ENCODE results near the gene IRAG1.

Gene IRAG1

DNA sequence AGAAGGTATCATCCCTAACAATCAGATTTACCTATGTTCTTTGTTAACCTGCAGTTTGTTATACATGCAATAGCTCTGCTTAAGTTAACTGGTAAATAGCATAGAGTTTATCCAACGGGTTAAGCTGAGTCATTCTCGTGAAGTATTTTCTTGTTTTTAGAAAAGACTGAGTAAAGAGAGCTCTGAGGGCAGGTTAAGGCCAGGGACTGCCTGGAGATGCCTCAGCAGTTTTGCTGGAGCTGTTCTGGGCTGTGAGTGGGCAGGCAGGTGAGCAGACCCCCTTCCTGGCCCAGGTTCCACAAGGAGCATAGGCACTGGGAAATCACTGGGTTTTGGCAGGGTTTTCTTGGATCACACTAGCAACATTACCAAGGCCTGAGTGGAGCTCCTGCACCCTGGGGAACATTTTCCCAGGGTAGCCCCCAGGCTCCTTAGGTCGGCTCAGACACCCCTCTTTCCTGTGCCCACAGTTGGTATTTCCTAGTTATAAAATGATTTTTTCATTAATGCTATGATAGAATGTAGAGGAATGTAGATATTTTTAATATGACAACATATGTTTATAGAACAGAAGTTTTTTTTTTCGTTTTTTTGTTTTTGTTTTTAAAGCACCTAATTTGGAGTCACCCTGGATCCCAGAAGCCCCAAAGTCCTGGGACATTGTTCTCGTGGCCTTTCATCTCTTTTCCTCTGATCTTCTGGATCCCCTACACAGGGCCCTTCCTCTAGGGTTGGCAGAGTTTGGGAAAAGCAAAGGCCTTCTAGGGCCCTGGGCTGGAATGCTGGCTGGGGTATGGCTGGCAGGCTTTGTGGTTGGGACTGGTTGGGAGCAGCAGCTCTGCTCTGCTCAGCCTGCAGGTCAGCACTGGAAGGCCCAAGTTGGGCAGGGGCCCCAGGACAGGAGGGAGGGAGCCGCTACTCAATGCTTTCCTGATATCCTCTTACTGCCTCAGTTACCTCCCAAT is 26.7 kb downstream of the IRAG1 start:
- no peak for DNase-seq

DNA sequence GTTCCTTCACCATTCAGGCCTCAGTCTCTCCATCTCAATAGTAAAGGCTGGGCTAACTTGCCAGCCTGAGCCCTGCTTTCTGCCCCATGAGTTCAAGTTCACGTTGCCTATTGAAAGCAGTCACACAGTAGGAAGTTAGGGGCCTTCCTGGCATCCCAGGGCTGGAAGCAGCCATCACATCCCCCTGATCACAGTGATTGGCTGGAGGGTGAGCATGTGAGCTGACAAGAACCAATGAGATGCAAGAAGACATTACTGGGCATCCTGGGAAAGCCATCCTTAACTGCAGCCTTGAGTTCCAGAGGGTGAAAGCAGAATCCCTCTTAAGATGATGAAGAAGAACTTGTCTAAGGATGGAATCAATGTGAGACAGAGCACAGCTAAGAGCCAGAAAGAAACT is 29.1 kb downstream of the IRAG1 start:
- no peak for DNase-seq

DNA sequence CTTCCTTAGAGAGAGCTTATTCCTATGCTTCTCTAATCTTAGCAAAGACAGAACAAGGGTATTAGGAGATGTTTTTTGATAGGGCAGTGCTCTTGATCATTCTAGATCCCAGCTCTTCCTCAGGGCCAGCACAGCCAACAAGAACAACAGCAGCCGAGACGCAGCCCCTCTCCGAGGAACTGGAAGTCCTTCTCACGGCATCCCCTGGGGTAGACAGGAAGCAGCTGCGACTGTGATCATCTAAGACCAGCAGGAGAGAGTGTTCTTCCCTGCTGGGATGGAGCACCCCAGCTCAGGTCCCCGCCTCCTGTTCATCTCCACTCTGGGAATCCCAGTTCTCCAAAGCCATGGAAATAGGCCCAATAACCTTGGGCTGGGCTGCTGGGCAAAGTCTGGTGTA is 29.6 kb downstream of the IRAG1 start:
- DNase-seq: no peak

DNA sequence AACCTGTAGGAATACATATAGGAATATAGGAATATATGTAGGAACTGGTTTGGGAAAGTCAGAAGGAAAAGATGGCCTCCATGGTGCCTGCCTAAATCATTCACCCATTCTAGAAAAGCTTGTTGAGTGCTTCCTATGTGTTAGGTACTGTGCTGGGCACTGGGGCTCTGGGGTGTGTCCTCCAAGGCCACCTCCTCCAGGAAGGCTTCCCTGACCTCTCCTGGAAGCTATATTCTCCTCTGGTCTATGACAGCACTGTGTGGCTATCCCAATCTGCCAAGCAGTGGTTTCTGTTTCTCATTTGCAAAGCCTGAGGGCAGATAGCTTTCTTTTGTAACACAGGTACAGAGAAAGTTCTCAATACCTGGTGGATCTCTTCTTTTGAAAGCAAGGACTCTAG is 30.2 kb downstream of the IRAG1 start:
- no peak for DNase-seq

DNA sequence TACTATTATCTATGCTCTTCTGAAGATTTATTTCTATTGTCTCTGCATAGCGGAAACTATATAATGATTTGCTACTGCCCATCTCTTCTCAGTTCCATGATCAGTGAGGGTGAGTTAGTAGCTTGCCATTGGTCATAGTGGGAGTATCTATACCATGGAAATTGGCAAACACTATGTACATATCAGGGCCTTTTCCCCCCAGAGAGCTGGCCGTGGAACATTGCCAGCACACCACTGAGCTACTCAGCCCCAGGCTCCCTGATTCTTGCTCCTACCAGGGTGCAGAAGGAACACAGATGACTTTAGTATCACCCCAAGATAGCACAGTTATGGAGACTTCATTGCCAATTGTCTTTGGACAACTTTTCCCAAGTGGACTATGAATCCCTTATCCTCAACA is 33.2 kb downstream of the IRAG1 start:
- DNase-seq: no peak

DNA sequence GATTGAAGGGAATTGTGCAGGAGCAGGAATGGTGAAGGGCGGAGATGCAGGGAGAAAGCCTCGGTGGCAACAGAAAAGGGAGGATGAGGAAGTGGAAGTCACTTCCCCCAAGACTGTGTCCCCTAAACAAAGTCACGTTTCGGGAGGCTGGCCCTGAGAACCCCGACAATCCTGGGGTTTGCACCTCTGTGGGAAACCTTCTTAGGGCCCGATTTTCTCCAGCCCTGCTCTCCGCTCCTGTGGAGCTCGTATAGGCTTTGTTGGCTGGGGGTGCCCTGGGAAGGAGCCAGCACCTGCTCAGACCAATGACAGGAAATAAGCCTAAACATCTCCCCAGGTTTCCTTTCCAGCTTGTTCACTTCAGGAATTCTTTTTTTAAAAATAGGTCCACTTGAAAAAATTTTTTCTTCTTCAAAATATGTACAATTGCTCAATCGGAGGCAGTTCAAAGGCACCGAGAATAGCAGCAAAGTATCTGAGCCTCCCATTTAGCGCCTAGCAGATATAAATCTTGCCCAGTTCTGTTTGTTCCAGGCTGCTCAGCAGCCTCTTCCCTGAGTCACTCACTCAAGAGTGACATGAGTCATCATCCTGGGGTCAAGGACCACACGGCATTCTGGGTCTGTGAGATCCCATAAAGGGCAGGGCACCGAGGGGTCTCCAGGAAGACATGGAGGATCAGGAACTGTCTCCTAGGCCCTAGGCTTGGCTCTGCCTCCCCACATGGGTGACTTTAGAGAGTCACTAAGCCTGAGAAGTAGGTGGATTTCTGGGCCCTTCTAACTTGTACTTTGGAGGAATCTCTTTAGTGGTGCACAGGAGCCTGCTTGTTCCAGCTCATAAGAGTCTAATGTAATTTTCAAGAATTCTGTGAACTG is 34.0 kb downstream of the IRAG1 start:
- no peak for DNase-seq

DNA sequence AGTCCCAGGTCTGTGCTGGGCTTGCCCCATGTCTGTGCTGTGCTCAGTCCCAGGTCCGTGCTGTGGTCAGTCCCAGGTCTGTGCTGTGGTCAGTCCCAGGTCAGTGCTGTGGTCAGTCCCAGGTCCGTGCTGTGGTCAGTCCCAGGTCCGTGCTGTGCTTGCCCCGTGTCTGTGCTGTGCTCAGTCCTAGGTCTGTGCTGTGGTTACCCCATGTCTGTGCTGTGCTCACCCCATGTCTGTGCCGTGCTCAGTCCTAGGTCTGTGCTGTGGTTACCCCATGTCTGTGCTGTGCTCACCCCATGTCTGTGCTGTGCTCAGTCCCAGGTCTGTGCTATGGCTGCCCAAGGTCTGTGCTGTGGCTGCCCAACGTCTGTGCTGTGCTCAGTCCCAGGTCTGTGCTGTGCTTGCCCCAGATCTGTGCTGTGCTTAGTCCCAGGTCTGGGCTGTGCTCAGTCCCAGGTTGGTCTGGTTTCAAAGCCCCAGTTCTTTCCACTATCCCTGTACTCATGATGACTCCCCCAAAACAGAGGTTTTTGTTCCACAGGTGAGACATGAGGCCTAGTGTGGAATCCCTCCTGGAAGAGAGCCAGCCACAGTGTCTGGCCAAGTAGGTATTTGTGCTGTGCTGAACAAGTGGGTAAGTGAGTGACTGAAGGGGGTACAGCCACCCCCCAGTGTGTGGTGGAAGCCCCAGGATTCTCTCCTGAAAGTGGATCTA is 34.8 kb downstream of the IRAG1 start:
- no peak for DNase-seq

DNA sequence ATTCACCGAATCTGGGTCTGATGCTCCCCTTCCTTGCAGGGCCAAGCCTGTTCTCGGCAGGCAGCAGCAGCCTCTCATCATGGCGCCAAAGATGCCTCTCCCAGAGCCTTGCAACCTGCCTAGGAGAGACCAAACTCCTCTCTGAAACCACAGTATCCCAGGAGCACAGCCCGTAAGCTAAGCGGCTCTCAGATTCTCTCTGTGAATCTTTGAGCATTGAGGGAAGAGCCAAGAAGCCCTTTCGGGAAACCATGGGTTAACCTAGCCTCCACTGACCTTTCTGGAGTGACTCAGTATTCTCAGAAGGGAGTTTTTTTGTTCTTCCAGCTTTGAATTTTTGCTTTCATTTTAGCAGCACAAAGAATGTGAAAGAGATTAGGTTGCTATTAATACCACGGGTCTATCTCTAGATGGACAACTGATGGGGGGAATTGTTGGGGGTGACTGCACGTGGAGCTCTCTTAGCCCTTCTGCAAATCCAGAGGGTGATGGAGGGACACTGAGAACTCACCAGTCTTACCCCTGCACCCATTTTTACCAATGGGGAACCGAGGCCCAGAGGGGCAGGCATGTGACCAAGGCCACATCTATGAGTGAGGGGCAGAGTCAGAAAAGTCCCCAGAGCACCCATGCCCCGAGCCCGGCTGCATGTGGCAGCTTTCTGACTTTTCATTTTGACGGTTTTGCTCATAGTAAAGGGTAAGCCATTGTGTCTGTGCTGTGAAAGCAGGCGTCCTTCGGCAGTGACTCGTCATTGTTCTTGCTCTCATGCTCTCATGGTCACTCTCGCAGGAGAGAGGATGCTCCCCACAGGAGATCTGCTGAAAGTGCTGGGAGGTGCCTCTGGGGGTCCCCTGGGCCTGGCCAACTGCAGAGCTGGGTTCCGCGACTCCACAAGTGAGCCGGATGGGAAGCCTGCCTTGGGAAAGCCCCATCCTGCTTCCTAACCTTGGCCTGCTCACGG is 36.0 kb downstream of the IRAG1 start:
- no peak for DNase-seq

DNA sequence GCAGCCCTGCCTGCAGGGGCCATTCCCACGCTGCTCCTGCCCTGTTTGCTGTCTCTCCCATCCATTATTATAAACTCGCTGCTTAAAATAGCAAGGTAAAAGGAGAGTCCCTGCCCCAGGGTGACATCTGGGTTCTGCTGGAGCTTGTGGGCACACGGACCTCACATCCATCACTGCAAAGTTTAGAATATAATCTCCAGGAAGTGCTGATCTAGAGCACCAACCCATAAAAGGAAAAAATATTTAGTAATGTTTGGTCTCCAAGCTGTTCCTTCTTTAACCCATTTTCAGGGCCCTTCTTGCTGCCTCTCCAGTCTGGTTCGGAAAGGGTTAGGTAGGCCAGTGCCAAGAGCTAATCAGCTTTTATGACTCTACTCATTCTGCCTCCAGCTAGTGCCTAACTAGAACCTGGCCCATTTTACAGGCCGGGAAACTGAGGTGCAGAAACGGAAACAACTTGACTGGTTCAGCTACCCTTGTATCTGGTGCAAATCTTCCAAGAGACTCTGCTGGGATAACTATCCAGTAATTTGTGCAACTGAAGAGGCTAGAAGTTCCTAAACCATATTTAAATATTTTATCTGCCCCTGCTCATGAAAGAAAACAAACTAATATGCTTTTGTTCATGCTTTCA is 37.5 kb downstream of the IRAG1 start:
- DNase-seq: no peak

DNA sequence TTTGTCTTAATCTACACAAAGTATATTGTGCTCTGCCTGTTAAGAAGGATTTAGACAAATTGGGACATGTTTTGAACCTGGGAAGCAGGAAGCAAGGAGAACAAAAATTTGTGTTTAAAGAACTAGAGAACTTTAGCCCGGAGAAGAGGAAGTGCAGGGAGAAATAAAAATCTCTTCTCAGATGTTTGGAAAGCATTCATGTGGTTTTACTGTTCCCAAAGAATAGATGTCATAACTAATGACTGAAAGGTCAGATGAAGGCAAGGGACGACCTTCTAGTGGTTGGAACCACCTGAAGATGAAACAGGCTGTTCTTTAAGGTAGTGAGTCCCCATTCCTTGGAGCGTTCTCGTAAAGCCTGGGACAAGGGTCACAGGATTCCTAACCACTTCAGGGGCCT is 38.3 kb downstream of the IRAG1 start:
- no peak for DNase-seq

DNA sequence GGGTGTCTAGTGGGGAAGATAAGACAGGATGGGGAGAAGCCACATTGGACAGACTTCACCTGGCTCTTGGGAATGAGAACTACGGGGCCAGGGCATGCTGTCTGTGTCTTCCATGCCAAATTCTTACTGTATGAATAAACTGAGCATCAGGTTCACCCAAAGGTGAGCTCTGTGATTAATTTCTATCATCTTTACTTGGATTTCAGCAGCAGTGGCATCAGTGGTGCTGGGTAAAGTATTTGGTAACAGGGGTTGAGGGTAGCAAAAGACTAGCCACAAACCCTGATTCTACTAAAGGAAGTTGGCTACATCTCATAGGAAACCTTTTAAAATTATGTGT is 38.8 kb downstream of the IRAG1 start:
- DNase-seq: no peak

DNA sequence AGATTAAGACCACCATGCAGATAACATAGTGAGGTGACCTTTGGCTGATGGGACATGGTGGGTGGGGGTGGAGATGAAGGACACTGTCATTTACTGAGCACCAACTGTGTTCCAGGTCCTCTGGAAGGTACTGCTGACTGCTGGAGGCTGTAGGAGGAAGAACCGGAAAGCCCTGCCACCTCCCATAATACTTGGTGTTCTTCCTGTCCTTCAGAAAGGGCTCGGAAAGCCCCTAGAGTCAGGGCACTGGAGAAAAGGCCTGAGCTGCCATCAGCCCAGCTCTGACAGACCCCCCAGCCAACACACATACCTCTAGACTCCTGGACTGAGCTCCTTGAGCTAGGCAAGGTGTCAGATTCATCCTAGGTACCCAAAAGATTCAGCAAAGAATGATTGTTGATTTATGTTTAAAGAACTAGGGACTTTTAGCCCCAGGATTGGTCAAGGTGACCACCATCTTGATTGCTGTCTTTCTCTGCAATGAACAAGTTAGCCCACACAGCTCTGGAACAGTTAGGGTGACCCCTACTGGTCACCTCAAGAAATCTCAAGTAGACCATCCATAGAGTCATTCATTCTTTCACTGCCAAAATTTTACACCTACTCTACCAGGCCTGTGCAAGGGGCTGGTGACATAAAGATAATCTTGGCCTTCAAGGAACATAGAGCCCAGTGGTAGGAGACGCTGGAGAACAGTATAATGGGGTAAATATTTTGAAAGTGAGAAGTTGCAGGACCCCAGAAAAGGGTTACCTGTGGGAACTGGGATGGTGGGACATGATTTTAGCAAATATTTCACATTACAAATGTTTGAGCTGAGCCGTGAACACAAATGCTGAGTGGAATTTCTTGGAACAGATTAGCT is 39.4 kb downstream of the IRAG1 start:
- DNase-seq: no peak

DNA sequence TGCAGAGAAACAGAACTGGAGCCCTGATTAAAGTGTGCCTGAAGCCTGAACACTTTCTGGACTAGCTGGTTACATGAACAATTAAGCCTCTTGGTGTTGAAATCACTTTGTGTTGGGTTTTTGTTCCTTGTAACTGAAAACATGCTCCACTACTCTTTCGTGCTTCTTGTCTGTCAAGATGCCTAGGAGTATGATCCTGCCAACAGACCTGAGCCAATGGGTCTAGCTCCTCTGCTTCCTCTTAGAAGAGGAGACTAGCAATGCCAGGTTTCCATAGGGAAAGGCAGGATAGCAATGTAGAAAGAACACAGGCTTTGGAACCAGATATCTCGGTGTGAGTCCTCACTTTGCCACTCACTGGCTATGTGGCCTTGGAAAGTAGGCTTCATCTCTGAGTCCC is 40.3 kb downstream of the IRAG1 start:
- no peak for DNase-seq

DNA sequence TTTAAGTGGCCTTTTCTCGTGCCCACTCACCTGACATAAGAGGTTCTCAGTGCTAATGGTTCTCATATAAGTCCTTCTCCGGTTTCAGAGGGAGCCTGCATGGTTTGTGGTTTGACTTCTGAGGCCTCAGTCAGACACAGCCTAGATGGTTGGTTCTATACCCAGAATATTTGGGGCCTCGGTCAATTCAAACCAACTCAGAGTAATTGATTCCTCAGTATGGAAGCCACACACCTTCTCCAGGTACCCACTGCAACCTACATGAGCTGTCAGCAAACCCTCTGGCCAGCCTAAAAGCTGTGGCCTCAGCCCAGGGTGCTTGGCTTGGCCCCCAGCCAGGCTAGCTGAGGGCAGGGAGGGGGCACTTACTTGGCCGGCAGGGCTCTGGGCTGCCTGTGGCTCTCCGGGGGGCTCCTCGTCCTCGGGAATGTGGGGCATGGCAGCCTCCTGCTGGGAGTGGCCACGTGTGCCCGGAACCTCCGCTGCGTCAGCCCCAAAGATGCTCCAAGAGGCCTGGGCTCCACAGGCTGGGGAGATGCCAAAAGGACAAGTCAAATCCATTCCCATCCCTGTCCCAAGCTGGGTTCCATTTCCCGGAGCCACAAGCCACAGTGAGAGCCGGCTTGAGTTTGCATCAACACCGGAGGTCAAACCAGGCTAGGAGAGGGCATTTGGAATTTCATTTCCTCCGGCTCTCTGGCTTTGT is 41.7 kb downstream of the IRAG1 start:
- DNase-seq: peak; percentile 95

DNA sequence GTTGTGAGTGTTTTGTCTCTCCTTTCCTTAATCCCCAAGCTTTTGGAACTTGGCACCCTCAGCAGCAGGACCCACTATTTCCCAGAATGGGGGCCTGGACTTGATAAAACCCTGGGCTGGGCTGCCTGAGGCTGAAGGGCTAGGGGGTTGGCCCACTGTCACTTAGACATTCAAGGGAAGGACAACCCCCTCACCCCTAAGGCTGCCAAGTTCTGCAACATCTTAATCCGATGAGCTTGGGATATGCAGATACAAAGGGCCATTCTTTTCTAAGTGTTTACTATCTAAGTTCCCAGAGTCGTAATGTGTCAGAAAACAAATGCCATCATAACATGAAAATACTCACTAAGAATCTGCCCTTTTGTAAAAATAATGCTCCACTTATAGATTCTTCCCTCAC is 42.9 kb downstream of the IRAG1 start:
- no peak for DNase-seq

DNA sequence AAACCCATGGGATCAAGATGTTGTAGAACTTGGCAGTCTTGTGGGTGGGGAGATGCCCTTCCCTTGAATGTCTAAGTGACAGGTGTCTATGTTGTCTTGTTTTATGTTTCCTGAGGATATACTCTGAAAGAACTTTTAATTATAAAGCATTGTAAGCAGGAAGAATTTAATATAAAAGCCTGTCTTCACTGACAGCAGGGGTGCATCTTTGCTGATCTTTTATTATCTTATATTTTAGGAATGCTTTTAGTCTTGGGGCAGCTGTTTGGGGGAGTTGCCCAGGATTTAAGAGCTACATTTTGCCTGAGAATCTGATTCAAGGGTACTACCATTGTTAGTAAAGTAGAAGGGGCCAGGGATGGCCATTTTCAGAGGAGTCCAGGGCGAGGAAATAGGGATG is 43.4 kb downstream of the IRAG1 start:
- DNase-seq: no peak

DNA sequence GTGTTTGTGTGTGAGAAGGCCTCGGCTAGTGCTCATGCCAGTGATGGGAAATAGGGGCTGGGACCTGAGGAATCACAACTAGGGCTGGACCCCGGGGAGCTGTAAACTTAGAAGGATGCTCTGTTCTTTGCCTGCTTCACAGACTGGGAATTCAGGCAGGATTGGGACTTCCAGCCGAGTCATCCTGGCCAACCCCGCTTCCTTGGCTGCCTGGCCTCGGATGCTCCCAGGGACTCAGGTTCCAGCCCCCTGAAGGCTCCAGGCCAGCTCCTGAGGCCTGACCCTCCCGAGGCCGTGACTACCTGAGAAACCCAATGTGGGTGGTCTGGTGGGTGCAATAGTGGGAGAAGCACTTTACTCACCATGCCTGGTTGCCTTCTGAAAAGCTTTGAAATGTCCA is 44.7 kb downstream of the IRAG1 start:
- DNase-seq: no peak

DNA sequence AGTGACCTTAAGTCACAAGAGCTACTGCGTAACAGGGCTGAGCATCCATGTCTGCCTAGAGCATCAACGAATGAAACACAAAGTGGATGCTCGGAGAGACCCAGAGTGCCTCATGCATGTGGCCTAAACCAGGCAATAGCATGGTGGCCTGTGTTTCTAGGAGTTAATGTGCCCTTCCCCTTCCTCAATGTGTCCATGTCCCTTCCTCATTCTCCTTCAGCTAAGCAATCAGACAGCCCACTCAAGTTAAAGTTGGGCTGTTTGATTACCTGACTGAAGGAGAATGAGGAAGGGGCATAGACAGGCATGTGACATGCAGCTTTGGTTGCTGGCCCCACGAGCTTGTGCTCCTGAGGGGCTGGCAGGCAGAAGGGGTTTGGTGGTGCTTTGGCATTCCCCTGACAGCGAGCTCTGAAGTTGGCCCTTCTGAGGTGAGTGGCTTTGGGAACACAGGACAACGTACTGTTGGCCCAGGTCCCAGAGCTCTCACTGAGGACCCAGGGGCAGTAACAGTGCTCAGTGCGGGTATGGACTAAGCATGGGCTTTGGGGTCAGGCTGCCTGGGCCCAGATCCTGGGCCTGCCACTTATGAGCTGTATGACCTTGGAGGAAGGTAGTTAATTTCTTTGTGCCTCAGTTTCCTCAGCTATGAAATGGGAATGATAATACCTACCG is 46.7 kb downstream of the IRAG1 start:
- no peak for DNase-seq

DNA sequence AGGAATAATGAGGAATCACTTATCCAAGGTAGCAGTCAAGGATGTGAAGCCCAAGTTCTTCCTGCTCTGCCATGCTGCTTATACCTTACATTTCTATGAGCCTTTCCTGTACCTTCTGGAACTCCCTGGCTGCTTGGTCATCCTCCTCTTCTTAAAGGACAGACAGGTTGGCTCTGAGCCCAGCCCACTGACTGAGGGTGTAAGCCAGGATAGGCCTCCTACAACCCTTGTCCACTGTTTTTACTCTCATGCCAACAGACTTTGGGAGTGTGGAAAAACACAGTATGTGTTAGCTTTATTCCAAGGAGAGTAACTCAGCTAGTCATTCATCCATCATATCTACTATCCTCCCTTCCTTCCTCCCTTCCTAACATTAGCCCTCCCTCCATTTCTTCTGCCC is 47.5 kb downstream of the IRAG1 start:
- DNase-seq: no peak
